HEK293 (cell line): ENCODE data around the gene HTR7.

ENCODE experiments used
- CTCF ChIA-PET: fragments of 350-600 bp; formaldehyde crosslinking; extraction: SDS; loops from one replicate; lab custom pipeline; 2021; ENCODE audit warnings: antibody characterized with exemption; lab: Yijun Ruan, JAX
- POLR2A ChIA-PET: fragments of 300-600 bp; formaldehyde crosslinking; extraction: SDS; loops from one replicate; lab custom pipeline; 2020; ENCODE audit warnings: antibody characterized with exemption, inconsistent platforms; lab: Yijun Ruan, JAX
- H3K27ac ChIP-seq: fragments of 200-500 bp; sonication (Bioruptor generic); 2 replicates; pipeline ENCODE4 v1.5.1; 2014; ENCODE audit warnings: low read depth, low read length, control low read depth, inconsistent platforms; ENCODE audit errors: extremely low read depth
- H3K36me3 ChIP-seq, 2 experiments: fragments of 200-500 bp in 1 of 2; sonication (Bioruptor generic) in 1 of 2; 1 replicate in 1 of 2; 2 replicates in 1 of 2; pipeline ENCODE4 v1.5.1; 2014 to 2017; ENCODE audit warnings: inconsistent platforms in 2 of 2, low read length in 2 of 2; ENCODE audit not compliant: control insufficient read depth in 2 of 2, insufficient read depth in 1 of 2
- H3K4me1 ChIP-seq: fragments of 200-500 bp; sonication (Bioruptor generic); 2 replicates; pipeline ENCODE4 v1.5.1; 2014; ENCODE audit warnings: mild to moderate bottlenecking, low read length, inconsistent platforms; ENCODE audit not compliant: control insufficient read depth, insufficient read depth
- H3K4me3 ChIP-seq: 2 replicates; pipeline ENCODE4 v1.5.1; 2011; ENCODE audit warnings: low read depth, mild to moderate bottlenecking, control low read depth, low read length, moderate library complexity
- H3K9me3 ChIP-seq: fragments of 200-500 bp; sonication (Bioruptor generic); 2 replicates; pipeline ENCODE4 v1.5.1; 2014; ENCODE audit warnings: low read depth, low read length, inconsistent platforms; ENCODE audit not compliant: control insufficient read depth, insufficient read depth
- KLF17 ChIP-seq: fragments of 450-650 bp; formaldehyde crosslinking; IDR thresholded peaks from 2 replicates; pipeline ENCODE4 v1.5.1; 2016; ENCODE audit warnings: missing biosample characterization, missing genetic modification characterization
- KLF8 ChIP-seq: fragments of 450-650 bp; formaldehyde crosslinking; IDR thresholded peaks from 2 replicates; pipeline ENCODE4 v1.5.1; 2016; ENCODE audit warnings: missing biosample characterization, missing genetic modification characterization
- OVOL3 ChIP-seq: fragments of 450-650 bp; formaldehyde crosslinking; IDR thresholded peaks from 2 replicates; pipeline ENCODE4 v1.5.1; 2016; ENCODE audit warnings: missing biosample characterization, missing genetic modification characterization
- ZFP37 ChIP-seq: fragments of 450-650 bp; formaldehyde crosslinking; IDR thresholded peaks from 2 replicates; pipeline ENCODE4 v1.5.1; 2016; ENCODE audit warnings: missing biosample characterization, missing genetic modification characterization
- ZFP69B ChIP-seq: fragments of 450-650 bp; formaldehyde crosslinking; IDR thresholded peaks from 2 replicates; pipeline ENCODE4 v1.5.1; 2016; ENCODE audit warnings: missing biosample characterization, missing genetic modification characterization
- ZNF10 ChIP-seq: fragments of 450-650 bp; formaldehyde crosslinking; IDR thresholded peaks from 2 replicates; pipeline ENCODE4 v1.5.1; 2017; ENCODE audit warnings: missing biosample characterization, missing genetic modification characterization
- ZNF169 ChIP-seq: fragments of 450-650 bp; formaldehyde crosslinking; IDR thresholded peaks from 2 replicates; pipeline ENCODE4 v1.5.1; 2016; ENCODE audit warnings: missing biosample characterization, missing genetic modification characterization
- ZNF2 ChIP-seq: fragments of 450-650 bp; formaldehyde crosslinking; IDR thresholded peaks from 2 replicates; pipeline ENCODE4 v1.5.1; 2016; ENCODE audit warnings: missing biosample characterization, missing genetic modification characterization
- ZNF211 ChIP-seq: fragments of 450-650 bp; formaldehyde crosslinking; IDR thresholded peaks from 2 replicates; pipeline ENCODE4 v1.5.1; 2016; ENCODE audit warnings: low read depth, missing biosample characterization, missing genetic modification characterization
- ZNF274 ChIP-seq, 2 experiments: fragments of 200-500 bp in 1 of 2; fragments of 450-650 bp in 1 of 2; sonication (Bioruptor generic) in 1 of 2; formaldehyde crosslinking in 1 of 2; IDR thresholded peaks; 2 replicates each; pipeline versions ENCODE4 v1.5.1 to v1.6.1; 2014 to 2016; ENCODE audit warnings: borderline replicate concordance in 1 of 2, inconsistent platforms in 1 of 2, low read length in 1 of 2, missing biosample characterization in 1 of 2, missing genetic modification characterization in 1 of 2
- ZNF354C ChIP-seq: fragments of 450-650 bp; formaldehyde crosslinking; IDR thresholded peaks from 2 replicates; pipeline ENCODE4 v1.5.1; 2016; ENCODE audit warnings: missing biosample characterization, missing genetic modification characterization, low read depth, borderline replicate concordance
- ZNF394 ChIP-seq: fragments of 450-650 bp; formaldehyde crosslinking; IDR thresholded peaks from 2 replicates; pipeline ENCODE4 v1.5.1; 2016; ENCODE audit warnings: missing biosample characterization, missing genetic modification characterization, mild to moderate bottlenecking, moderate library complexity, borderline replicate concordance
- ZNF518A ChIP-seq: fragments of 450-650 bp; formaldehyde crosslinking; conservative IDR thresholded peaks from 2 replicates; pipeline ENCODE4 v1.5.1; 2016; ENCODE audit warnings: low read depth, missing biosample characterization, missing genetic modification characterization
- ZNF548 ChIP-seq: fragments of 450-650 bp; formaldehyde crosslinking; IDR thresholded peaks from 2 replicates; pipeline ENCODE4 v1.5.1; 2016; ENCODE audit warnings: missing biosample characterization, missing genetic modification characterization
- ZNF660 ChIP-seq: fragments of 450-650 bp; IDR thresholded peaks from 2 replicates; pipeline ENCODE4 v1.5.1; 2018; ENCODE audit warnings: missing biosample characterization, mild to moderate bottlenecking, missing genetic modification characterization
- ZNF707 ChIP-seq: fragments of 450-650 bp; formaldehyde crosslinking; IDR thresholded peaks from 2 replicates; pipeline ENCODE4 v1.5.1; 2016; ENCODE audit warnings: missing biosample characterization, missing genetic modification characterization
- ZNF76 ChIP-seq: fragments of 450-650 bp; formaldehyde crosslinking; IDR thresholded peaks from 2 replicates; pipeline ENCODE4; 2016; ENCODE audit warnings: low read depth, missing biosample characterization, missing genetic modification characterization, borderline replicate concordance
- ZSCAN23 ChIP-seq: fragments of 450-650 bp; formaldehyde crosslinking; IDR thresholded peaks from 2 replicates; pipeline ENCODE4 v1.5.1; 2016; ENCODE audit warnings: missing biosample characterization, missing genetic modification characterization
- TF ChIP-seq, protein P1 (sequence below): fragments of 450-650 bp; formaldehyde crosslinking; conservative IDR thresholded peaks from 2 replicates; pipeline ENCODE4 v1.5.1; 2016; ENCODE audit warnings: low read depth, missing biosample characterization, missing genetic modification characterization
- TF ChIP-seq, protein P2 (sequence below): fragments of 450-650 bp; formaldehyde crosslinking; IDR thresholded peaks from 2 replicates; pipeline ENCODE4 v1.5.1; 2017; ENCODE audit warnings: missing biosample characterization, missing genetic modification characterization

Gene HTR7

DNA sequence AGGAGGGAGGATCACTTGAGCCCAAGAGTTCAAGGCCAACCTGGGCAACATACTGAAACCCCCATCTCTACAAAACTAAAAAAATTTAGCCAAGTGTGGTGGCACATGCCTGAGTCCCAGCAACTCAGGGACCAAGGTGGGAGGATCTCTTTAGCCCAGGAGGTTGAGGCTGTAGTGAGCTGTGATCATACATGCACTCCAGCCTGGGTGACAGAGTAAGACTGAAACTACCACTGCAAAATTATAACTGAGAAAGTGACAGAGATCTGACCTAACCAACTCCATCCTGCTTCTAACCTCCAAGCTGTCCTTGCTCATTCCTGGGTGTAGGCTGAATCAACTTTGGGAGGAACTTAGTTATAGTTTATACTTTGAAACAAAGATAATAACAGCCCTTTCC is 59.4 kb downstream of the HTR7 start (continued):
- TF ChIP-seq, protein P1, sequence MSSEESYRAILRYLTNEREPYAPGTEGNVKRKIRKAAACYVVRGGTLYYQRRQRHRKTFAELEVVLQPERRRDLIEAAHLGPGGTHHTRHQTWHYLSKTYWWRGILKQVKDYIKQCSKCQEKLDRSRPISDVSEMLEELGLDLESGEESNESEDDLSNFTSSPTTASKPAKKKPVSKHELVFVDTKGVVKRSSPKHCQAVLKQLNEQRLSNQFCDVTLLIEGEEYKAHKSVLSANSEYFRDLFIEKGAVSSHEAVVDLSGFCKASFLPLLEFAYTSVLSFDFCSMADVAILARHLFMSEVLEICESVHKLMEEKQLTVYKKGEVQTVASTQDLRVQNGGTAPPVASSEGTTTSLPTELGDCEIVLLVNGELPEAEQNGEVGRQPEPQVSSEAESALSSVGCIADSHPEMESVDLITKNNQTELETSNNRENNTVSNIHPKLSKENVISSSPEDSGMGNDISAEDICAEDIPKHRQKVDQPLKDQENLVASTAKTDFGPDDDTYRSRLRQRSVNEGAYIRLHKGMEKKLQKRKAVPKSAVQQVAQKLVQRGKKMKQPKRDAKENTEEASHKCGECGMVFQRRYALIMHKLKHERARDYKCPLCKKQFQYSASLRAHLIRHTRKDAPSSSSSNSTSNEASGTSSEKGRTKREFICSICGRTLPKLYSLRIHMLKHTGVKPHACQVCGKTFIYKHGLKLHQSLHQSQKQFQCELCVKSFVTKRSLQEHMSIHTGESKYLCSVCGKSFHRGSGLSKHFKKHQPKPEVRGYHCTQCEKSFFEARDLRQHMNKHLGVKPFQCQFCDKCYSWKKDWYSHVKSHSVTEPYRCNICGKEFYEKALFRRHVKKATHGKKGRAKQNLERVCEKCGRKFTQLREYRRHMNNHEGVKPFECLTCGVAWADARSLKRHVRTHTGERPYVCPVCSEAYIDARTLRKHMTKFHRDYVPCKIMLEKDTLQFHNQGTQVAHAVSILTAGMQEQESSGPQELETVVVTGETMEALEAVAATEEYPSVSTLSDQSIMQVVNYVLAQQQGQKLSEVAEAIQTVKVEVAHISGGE (tag by site-specific recombination): no peak
- TF ChIP-seq ZNF211 (tag by site-specific recombination): no peak
- TF ChIP-seq ZNF394 (tag by site-specific recombination): no peak
- TF ChIP-seq ZNF2 (tag by site-specific recombination): no peak
- no peak for TF ChIP-seq ZFP69B (tag by site-specific recombination)
- TF ChIP-seq ZNF518A (tag by site-specific recombination): no peak

DNA sequence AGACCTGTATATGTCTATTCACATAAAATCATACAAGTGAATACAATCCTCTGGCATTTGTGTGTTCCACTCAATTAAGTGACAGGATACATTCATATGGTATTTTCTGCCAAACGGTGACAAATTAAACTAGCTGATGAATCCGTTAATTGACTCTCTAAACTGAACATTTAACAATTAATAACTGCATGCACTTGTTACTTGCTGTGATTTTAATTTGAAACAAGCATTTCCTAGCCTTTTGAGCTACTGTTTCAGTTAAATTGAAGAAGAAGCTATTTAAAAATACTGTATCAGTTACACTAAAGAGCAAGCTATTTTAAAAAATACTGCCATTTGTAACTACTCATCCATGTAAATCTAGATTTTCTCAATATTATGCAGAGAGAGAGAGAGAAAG is 67.4 kb downstream of the HTR7 start:
- CTCF ChIA-PET: interaction anchor here (0.6 to 1.0 kb wide), 3 partner anchors 38 to 220 kb away, joined by 3 to 6 read pairs (median 4); no protein-coding TSS in a partner anchor
- no peaks in the 10 kb centered on the region for H3K36me3 ChIP-seq
- no peaks in the 10 kb centered on the region for H3K4me1 ChIP-seq
- H3K27ac ChIP-seq: no peak overlapping the region
- no peaks in the 10 kb centered on the region for H3K9me3 ChIP-seq
- POLR2A ChIA-PET: no interaction called here
- TF ChIP-seq ZFP37 (tag by site-specific recombination) (no peak), ZNF548 (tag by site-specific recombination) (no peak), OVOL3 (tag by site-specific recombination) (no peak), ZNF10 (tag by site-specific recombination) (no peak), ZNF274 (IDR thresholded peaks at IDR 0.05; ENCODE audit: low read length) (no peak), ZNF274 (tag by site-specific recombination; IDR thresholded peaks at IDR 0.05; ENCODE audit: borderline replicate concordance) (no peak), ZNF660 (tag by site-specific recombination) (no peak), KLF17 (no peak)
- H3K4me3 ChIP-seq: no peak overlapping the region

DNA sequence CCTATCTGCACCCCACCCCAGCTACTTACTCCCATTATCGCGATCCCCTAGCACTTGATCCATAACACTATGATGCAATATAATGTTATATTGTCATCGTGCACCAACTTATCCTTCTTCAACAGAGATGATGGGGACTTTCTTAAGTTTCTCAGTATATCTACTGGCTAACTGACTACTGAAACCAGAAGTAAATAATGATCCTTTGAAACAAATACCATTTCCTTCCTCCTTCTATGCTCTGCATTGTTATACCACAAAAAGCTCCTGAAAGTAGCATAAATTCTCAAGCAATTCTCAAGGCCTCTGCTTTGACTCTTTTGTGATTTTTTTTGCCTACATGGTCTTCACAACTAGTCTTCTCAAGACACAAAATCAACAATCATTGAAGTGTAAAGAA is 68.9 kb downstream of the HTR7 start:
- Histone ChIP-seq H3K9me3 (no peaks in the 10 kb centered on the region), H3K4me3 (no peak overlapping the region), H3K4me1 (no peaks in the 10 kb centered on the region), H3K27ac (no peak overlapping the region), H3K36me3 (no peaks in the 10 kb centered on the region)
- ChIA-PET CTCF (interaction anchor here (0.5 to 3.5 kb wide), 24 partner anchors 10 to 1078 kb away, joined by 3 to 25 read pairs (median 4); no protein-coding TSS in a partner anchor), POLR2A (no interaction called here)
- no peak for TF ChIP-seq ZNF76 (tag by site-specific recombination)
- TF ChIP-seq ZNF354C: no peak
- no peak for TF ChIP-seq ZNF169 (tag by site-specific recombination)
- TF ChIP-seq ZNF707: no peak
- no peak for TF ChIP-seq KLF8 (tag by site-specific recombination)
- no peak for TF ChIP-seq ZSCAN23 (tag by site-specific recombination)
- TF ChIP-seq, protein P2, sequence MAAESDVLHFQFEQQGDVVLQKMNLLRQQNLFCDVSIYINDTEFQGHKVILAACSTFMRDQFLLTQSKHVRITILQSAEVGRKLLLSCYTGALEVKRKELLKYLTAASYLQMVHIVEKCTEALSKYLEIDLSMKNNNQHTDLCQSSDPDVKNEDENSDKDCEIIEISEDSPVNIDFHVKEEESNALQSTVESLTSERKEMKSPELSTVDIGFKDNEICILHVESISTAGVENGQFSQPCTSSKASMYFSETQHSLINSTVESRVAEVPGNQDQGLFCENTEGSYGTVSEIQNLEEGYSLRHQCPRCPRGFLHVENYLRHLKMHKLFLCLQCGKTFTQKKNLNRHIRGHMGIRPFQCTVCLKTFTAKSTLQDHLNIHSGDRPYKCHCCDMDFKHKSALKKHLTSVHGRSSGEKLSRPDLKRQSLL (tag by site-specific recombination): no peak
